ENCODE measurements around the gene ERCC6L. TPM values are rescaled to one million over a fixed set of nuclear protein-coding genes. Genes with fewer than 3 reads are reported as not detected.

Gene ERCC6L
- total and polyA plus RNA-seq, 2 of the 13 experiments (the other 11 are each of a cell fraction or from before 2014, with no cell fraction given) = 0.86 to 9.5 TPM

- TF ChIP-seq THAP8 (CRISPR knock-in tag; IDR thresholded peaks at IDR 0.05; ENCODE audit: borderline replicate concordance) = no peak
- no peak for TF ChIP-seq ZFP36L1 (CRISPR knock-in tag; IDR thresholded peaks at IDR 0.05)
- no peak for TF ChIP-seq ZBTB38 (CRISPR knock-in tag; IDR thresholded peaks at IDR 0.05)
- no peak for TF ChIP-seq HBP1 (CRISPR knock-in tag; IDR thresholded peaks at IDR 0.05; ENCODE audit: low read depth)
These were observed 80.1 kb downstream of the ERCC6L start (continued) for GRCh38 chrX:72158773-72159172.

Small RNAs within 50 kb of the gene (small RNA-seq; reads per million reads assigned to genes)
- gene RF00019 (ENCODE audit: insufficient read depth in 2 of 3, insufficient read length in 3 of 3, low read depth in 2 of 3, low replicate concordance in 1 of 3) = 0 reads per million in 3 experiments

Other genes starting within 250 kb of the ERCC6L start
- not detected in 2 replicates for gene RTL5, start 107.1 kb downstream of the ERCC6L start, total RNA-seq (2016; rRNA removed; fragmentation: Illumina TruSeq; extraction: Trizol)
- gene RTL5, start 107.1 kb downstream of the ERCC6L start, polyA plus RNA-seq (2011; rRNA removed) = 0.01 TPM in 1 of 2 replicates, not detected in the other
- 29.5 and 43.2 TPM in 2 replicates for gene PIN4, start 57.3 kb downstream of the ERCC6L start, total RNA-seq (2016; rRNA removed; fragmentation: Illumina TruSeq; extraction: Trizol)
- 9.9 and 12.6 TPM in 2 replicates for gene PIN4, start 57.3 kb downstream of the ERCC6L start, polyA plus RNA-seq (2011; rRNA removed)
- 796 and 972 TPM in 2 replicates for gene RPS4X, start 38.2 kb upstream of the ERCC6L start, total RNA-seq (2016; rRNA removed; fragmentation: Illumina TruSeq; extraction: Trizol)
- gene RPS4X, start 38.2 kb upstream of the ERCC6L start, polyA plus RNA-seq (2011; rRNA removed) = 1,199 and 1,289 TPM in 2 replicates
- gene CITED1, start 66.9 kb upstream of the ERCC6L start, total RNA-seq (2016; rRNA removed; fragmentation: Illumina TruSeq; extraction: Trizol) = not detected in 2 replicates
- 0.09 TPM in 1 of 2 replicates, not detected in the other for gene CITED1, start 66.9 kb upstream of the ERCC6L start, polyA plus RNA-seq (2011; rRNA removed)

Measured in HepG2 (cell line).